ENCODE measurements around the gene SMARCB1.

- TF ChIP-seq CHD1 (IDR thresholded peaks at IDR 0.05; ENCODE audit: low read depth, low read length) (no peak), CTCF (conservative IDR thresholded peaks at IDR 0.05; ENCODE audit: low read depth, low read length) (0 out of 2 replicates have a peak, but pooled peaks have one; percentile 7), SMC3 (IDR thresholded peaks at IDR 0.05; ENCODE audit: low read depth, low read length) (no peak), MXI1 (IDR thresholded peaks at IDR 0.05; ENCODE audit: borderline replicate concordance, low read depth, low read length) (no peak), RCOR1 (IDR thresholded peaks at IDR 0.05; ENCODE audit: insufficient replicate concordance, low read length) (no peak), RFX5 (IDR thresholded peaks at IDR 0.05; ENCODE audit: low read depth, low read length) (no peak), POLR2A (IDR thresholded peaks at IDR 0.05; ENCODE audit: low read depth, low read length) (no peak), FOS (IDR thresholded peaks at IDR 0.05; ENCODE audit: low read depth, low read length) (no peak), CEBPB (IDR thresholded peaks at IDR 0.05; ENCODE audit: low read depth, low read length) (no peak), BHLHE40 (IDR thresholded peaks at IDR 0.05; ENCODE audit: low read depth, low read length) (no peak)
Measured at GRCh38 chr22:23772649-23773473, 13.9 kb upstream of the SMARCB1 start, which contains the start of gene MMP11.
